ENCODE data around the gene FGD5.

Gene FGD5

DNA sequence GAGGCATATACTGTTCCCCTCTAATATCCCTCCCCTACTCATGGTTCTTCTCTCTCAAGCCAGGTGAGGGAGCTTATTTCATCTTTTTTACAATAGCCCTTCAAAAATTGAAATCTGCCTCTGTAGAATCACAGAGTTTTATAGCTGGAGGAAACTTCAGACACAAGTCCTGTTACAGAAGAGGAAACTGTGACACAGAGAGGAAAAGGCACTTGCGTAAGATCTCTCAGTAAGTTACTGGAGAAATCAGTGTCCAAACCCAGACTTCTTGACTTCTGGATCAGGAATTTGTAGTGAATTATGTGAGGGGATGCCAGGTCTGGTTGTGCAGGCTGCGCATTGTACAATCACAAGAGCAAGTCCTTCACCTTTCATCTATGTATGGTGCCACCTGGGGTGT is 4.6 kb downstream of the FGD5 start:
- TF ChIP-seq GATA3 (IDR thresholded peaks at IDR 0.05; ENCODE audit: low read depth, low read length), result no peak
- no peak for TF ChIP-seq GATA2 (IDR thresholded peaks at IDR 0.05; ENCODE audit: low read depth, low read length)

DNA sequence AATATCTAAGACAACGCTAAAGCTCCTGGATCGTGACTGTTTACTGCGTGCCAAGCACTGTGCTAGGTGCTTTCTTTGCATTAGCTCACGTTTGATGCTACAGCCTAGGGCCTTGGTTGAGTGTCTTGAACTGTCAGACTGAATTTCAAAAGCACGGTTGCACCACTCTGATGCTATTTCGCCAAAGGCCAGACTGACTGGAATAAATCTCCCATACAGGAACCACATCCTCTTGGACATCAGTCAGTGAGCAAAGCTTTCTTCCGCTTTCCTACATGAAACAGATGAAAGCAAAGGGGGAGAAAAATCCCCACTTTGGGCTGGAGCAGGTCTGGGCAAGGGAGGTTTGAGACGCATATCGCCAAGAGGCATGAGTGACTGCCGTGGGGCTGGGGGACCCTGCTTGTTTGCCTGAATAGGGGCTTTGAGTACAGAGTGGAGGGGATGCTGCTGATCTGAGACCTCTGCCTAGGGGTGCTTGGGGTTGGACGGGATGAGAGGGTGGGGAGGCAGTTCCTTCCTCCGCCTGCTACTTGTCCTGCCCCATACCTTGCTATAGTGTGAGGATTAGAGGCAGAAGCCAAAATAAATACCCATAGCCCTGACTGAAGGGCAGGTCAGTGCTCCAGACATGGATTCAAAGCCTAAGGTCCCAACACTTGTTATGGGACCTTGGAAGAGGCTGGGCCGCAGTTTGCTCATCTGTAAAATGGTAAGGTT is 5.3 kb downstream of the FGD5 start:
- TF ChIP-seq GATA2 (IDR thresholded peaks at IDR 0.05; ENCODE audit: low read depth, low read length), result no peak
- TF ChIP-seq GATA3 (IDR thresholded peaks at IDR 0.05; ENCODE audit: low read depth, low read length), result no peak

DNA sequence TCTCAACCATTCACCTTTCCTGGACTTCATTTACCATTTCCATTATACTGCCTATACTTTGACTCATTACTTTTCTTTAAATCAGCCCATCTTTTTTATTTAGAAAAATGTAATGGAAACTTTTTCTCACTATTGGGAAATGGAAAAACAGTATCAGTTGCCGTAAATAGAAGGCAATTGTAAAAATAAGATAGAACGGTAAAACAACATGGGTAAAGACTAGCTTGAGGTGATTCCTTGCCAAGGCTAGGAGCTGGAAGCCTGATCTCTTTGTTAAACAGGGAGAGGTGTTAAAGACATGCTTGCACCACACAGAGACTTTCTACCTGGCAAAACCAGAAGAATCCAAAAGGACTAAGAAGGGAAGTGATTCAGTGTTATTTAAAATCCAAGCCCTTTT is 5.9 kb downstream of the FGD5 start:
- TF ChIP-seq GATA3 (IDR thresholded peaks at IDR 0.05; ENCODE audit: low read depth, low read length) (no peak), GATA2 (IDR thresholded peaks at IDR 0.05; ENCODE audit: low read depth, low read length) (no peak)

DNA sequence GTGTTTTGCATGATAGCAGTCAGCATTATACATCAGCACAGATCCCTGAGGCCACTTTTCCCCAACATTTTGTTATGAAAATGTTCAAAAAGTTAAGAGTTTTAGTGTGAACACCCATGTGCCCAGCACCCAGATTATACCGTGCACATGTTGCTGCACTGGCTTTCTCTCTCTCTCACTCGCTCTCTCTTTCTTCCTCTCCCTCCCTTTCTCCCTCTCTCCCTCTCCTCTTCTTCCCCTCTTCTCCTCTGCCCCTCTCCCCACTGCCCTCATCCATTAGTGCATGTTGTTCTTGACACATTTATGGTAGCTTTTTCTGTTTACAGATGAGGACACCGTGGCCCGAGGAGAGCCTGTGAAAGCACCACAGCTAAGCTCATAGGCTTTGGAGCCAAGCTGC is 7.3 kb downstream of the FGD5 start:
- TF ChIP-seq GATA2 (IDR thresholded peaks at IDR 0.05; ENCODE audit: low read depth, low read length) (no peak), GATA3 (IDR thresholded peaks at IDR 0.05; ENCODE audit: low read depth, low read length) (no peak)

DNA sequence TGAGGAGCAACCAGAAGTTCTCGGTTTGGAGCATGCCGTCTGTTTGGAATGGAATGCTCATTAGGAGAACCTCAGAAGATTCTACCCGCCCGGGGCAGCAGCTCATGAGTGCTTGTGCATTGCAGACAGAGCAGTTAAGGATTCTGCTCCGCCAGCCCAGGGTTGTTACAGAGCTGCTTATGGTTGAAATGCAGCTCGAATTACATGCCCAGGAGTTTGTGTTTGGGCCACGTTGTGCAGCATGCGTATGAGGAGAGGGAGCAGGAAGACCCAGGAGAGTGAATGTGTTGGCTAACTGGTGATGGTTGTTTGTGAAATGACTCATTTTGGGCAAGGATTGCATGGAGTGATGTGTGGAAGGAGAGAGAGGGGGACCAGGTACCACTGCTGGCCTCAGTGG is 9.0 kb downstream of the FGD5 start:
- TF ChIP-seq GATA3 (IDR thresholded peaks at IDR 0.05; ENCODE audit: low read depth, low read length) (no peak), GATA2 (IDR thresholded peaks at IDR 0.05; ENCODE audit: low read depth, low read length) (no peak)

DNA sequence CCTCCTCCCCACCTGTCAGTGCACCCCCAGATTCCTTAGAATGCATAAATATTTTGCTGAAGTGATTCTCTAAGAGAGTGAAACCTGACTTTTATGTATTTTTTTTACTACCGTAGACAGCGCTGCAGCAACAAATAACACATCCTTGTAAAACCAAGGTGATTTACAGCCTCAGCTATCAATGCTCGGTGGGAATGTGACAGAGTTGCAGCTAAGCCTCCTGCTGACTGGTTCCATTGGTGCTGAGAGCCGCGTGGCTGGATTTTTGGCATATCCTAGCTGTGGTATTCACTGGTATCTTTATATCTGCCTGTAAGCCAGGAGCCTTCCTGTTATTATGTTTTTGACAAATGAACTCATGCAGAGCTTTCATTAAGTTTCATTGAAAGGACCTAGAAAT is 11.0 kb downstream of the FGD5 start:
- TF ChIP-seq GATA2 (IDR thresholded peaks at IDR 0.05; ENCODE audit: low read depth, low read length) (peak; percentile 92), GATA3 (IDR thresholded peaks at IDR 0.05; ENCODE audit: low read depth, low read length) (peak; percentile 75)

DNA sequence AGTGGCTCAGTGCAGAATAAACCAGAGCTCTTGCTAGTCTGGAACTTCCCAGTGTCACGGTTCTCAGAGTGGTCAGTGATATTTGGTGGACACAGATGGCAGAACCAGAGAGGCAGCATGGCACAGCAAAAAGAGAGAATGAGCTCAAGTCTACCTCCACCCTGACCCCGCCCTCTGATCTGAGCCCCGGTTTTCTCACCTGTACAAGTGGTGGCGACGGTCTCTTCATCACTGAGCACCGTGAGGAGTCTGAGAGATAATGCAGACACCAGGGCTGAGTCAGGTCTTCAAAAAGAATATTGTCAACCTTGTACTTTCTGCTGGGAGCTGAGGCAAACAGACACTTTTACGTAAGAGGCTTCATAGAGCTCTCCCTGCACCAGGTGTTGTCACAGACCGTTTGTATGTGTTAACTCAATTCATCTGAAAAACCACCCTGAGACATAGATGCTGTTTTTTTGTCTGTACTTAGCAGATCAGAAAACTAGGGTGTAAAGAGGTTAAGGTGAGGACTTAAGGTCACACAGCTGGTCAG is 13.2 kb downstream of the FGD5 start:
- TF ChIP-seq GATA3 (IDR thresholded peaks at IDR 0.05; ENCODE audit: low read depth, low read length), result no peak
- TF ChIP-seq GATA2 (IDR thresholded peaks at IDR 0.05; ENCODE audit: low read depth, low read length), result no peak

DNA sequence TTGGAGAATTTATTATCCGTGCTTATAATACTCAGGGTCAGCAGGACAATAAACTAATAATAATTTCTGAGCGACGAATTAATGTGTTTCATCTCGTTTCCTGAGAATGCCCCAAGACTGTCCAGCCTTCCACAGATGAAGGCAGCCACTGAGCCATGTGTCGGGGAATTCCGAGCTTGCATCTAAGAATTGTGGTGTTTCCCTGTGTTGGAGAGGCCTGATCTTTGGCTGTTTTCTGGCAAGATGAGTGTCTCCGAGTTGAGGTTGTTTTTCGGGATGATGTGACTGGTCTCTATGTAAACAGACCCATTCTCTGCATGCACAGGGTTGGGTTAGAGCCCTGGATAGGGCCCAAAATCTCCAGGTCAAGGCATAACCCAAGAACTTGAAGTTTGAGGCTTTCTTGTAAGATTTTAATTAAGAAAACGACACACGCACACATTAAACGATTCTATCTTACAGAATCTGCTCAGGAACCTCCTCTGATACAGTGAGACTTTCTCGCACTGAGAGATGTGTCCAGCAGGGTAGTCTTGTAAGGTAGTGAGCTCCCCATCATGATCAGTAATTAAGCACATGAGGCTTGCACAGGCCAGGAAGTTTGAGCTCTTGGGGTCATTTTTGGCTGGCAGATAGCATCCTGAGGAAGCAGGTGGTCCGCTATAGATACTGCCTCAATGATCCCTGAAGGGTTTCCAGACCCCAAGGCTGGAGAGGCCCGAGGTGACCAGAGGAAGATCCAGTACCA is 14.4 kb downstream of the FGD5 start:
- TF ChIP-seq GATA2 (IDR thresholded peaks at IDR 0.05; ENCODE audit: low read depth, low read length) (no peak), GATA3 (IDR thresholded peaks at IDR 0.05; ENCODE audit: low read depth, low read length) (no peak)

DNA sequence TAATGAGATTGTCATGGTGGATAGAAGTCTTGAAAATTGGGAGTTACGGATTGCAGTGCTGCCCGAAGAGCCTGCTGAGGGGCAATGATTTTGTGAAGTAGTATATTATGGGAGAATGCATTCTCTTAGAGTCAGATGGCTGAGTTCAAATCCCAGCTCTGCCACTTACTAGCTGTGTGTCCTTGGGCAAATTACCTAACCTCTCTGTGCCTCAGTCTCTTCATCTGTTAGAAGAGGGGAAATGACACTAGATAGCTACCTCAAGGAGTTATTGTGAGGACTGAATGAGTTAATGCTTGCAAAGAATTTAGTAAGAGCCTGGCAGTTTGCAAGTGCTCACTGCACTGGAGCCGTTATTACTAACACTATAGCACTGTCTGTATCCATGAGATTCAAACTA is 15.4 kb downstream of the FGD5 start:
- TF ChIP-seq GATA2 (IDR thresholded peaks at IDR 0.05; ENCODE audit: low read depth, low read length) (no peak), GATA3 (IDR thresholded peaks at IDR 0.05; ENCODE audit: low read depth, low read length) (no peak)

DNA sequence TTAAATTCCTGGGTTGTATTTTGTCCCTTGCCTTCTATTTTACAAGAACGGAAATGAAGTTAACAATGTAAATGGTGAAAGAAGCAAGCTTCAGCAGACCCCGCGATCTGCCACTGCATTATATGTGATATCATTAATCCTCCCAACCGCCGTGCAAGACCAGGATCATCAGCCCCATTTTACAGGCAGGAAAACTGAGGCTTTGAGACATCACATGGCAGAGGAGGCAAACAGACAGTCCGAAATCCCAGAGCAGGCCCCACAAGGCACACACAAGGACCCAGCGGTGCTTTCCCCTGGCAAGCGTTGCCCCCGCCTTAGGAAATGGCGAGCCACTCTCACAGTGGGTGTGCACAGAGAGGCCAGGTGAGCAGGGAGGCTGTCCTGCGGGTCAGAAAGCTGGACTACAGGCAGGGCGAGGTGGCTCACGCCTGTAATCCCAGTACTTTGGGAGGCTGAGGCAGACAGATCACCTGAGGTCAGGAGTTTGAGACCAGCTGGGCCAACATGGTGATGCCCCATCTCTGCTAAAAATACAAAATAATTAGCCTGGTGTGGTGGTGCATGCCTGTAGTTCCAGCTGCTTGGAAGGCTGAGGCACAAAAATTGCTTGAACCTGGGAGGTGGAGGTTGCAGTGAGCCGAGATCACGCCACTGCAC is 16.2 kb downstream of the FGD5 start:
- TF ChIP-seq GATA3 (IDR thresholded peaks at IDR 0.05; ENCODE audit: low read depth, low read length) (no peak), GATA2 (IDR thresholded peaks at IDR 0.05; ENCODE audit: low read depth, low read length) (no peak)

DNA sequence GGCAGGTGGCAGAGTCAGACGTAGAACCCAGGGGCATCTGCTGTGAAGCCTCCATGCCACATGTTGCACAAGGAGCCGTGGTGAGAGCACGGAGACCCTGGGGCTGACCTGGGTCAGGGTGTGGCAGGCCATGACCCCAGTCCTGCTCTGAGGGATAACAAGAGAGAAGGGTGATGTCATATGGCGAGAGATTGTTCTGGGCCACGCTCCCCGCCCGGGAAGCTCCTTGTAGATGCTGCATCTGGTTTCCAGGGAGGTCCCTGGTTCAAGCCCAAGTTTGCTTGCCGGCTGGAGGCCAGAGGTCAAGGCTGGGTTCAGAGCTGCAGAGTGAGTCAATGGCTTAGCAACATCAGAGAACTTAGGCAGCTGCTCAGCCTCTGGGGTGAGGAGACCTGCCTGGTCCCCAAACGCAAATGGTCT is 17.3 kb downstream of the FGD5 start:
- no peak for TF ChIP-seq GATA2 (IDR thresholded peaks at IDR 0.05; ENCODE audit: low read depth, low read length)
- TF ChIP-seq GATA3 (IDR thresholded peaks at IDR 0.05; ENCODE audit: low read depth, low read length), result no peak

DNA sequence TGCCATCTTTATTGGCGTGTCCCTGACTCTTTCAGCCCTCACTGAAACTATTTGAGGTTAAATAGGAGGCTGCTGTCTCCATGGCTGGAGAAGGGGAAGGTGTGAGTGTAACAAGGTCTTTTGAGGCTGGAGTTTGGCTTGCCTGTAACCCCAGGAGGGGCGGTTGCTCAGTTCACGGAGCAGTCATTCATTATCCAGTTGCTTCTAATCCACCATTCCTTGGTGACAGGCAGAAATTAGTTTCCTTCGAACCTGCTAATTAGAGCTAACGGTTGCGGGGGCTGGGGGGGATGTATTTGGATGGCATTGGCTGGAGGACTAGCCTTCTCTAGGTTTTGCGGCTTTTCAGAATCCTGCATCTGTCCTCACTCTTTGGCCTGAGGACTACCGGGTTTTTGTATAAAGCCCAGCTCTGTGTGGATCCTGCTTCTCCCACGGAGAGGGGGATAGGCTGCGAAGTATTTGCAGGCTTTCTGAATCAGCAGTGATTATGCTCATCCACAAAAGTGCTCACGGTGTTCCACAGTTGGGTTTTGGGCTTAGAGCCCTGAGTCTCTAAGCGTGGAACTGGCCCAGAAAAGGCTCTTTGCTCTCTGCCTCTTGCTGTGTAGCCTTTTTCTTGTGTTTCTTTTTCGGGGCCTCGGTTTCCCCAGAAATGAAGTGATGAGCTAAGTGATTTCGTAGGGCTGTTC is 18.6 kb downstream of the FGD5 start:
- no peak for TF ChIP-seq GATA3 (IDR thresholded peaks at IDR 0.05; ENCODE audit: low read depth, low read length)
- no peak for TF ChIP-seq GATA2 (IDR thresholded peaks at IDR 0.05; ENCODE audit: low read depth, low read length)

DNA sequence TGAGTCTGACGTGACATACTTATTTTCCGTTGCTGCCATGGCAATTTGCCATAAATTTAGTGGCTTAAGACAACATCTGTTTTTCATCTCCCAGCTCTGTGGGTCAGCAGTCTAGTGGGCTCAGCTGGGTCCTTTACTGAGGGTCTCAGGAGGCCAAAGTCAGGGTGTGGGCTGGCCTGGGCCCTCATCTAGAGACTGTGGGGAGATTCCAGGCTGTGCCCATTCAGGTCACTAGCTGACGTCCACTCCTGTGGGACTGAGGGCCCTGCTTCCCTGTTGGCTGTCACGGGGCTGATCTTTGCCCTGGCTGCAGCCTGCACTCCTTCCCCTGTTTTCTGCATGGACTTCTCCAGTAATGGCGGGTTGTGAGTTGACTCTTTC is 19.1 kb downstream of the FGD5 start:
- TF ChIP-seq GATA2 (IDR thresholded peaks at IDR 0.05; ENCODE audit: low read depth, low read length) (no peak), GATA3 (IDR thresholded peaks at IDR 0.05; ENCODE audit: low read depth, low read length) (no peak)

DNA sequence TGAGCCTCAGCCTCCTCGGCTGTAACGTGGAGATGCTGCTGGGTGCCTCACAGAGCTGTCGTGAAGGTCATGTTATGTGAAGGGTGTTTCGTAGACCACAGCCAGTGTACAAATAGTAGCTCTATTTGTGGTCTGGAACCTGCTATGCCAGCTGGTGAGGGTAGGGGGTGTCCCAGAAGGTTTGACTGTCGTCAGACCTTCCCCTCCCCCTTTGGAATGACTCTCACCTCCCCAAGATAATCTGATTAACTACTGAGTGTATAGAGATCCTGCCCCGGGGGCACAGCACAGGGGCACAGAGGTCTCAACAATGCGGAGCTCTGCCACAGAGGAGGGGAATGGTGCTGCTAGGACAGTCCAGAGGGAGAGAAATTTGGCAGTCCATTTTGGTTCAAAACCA is 20.5 kb downstream of the FGD5 start:
- TF ChIP-seq GATA2 (IDR thresholded peaks at IDR 0.05; ENCODE audit: low read depth, low read length) (no peak), GATA3 (IDR thresholded peaks at IDR 0.05; ENCODE audit: low read depth, low read length) (no peak)
